Loucy (cell line): ENCODE results near the gene LRRTM4.

Experiments
- H2AFZ ChIP-seq: fragments of 200-600 bp; sonication (generic); 2 replicates; pipeline ENCODE4 v1.6.0; 2016; ENCODE audit warnings: antibody characterized with exemption, mild to moderate bottlenecking, low read length, moderate library complexity
- H3F3A ChIP-seq: fragments of 200-600 bp; 2 replicates; pipeline ENCODE4 v1.6.0; 2016; ENCODE audit warnings: antibody characterized with exemption, low read depth, mild to moderate bottlenecking
- H3K27me3 ChIP-seq: fragments of 200-600 bp; sonication (generic); 2 replicates; pipeline ENCODE4 v1.6.1; 2014; ENCODE audit warnings: low read length, mild to moderate bottlenecking; ENCODE audit not compliant: insufficient read depth, poor library complexity, severe bottlenecking
- H3K36me3 ChIP-seq: fragments of 200-600 bp; sonication (generic); 2 replicates; pipeline ENCODE4 v1.6.1; 2016; ENCODE audit warnings: low read length; ENCODE audit not compliant: insufficient read depth
- H3K4me1 ChIP-seq: fragments of 200-600 bp; sonication (generic); 2 replicates; pipeline ENCODE4 v1.5.1; 2014; ENCODE audit warnings: low read length, mild to moderate bottlenecking; ENCODE audit not compliant: insufficient read depth, poor library complexity, severe bottlenecking
- H3K4me2 ChIP-seq: fragments of 200-600 bp; sonication (generic); 2 replicates; pipeline ENCODE4 v1.6.0; 2014; ENCODE audit warnings: antibody characterized with exemption, low read length, low read depth, mild to moderate bottlenecking; ENCODE audit not compliant: poor library complexity, severe bottlenecking
- H3K4me3 ChIP-seq: fragments of 200-600 bp; sonication (generic); 2 replicates; pipeline ENCODE4 v1.5.1; 2014; ENCODE audit warnings: low read length, mild to moderate bottlenecking, mixed read lengths; ENCODE audit not compliant: poor library complexity, severe bottlenecking
- H3K79me2 ChIP-seq: fragments of 200-600 bp; sonication (generic); 2 replicates; pipeline ENCODE4 v1.6.1; 2014; ENCODE audit warnings: low read length; ENCODE audit not compliant: insufficient read depth
- H3K9ac ChIP-seq: fragments of 200-600 bp; sonication (generic); 2 replicates; pipeline ENCODE4 v1.6.0; 2014; ENCODE audit warnings: mild to moderate bottlenecking, low read depth, low read length, moderate library complexity; ENCODE audit not compliant: poor library complexity, severe bottlenecking
- H3K9me2 ChIP-seq: fragments of 200-600 bp; sonication (generic); replicated peaks from 2 replicates; pipeline ENCODE4 v1.6.1; 2016; ENCODE audit warnings: low read depth, low read length, mixed read lengths
- H3K9me3 ChIP-seq: fragments of 200-600 bp; sonication (generic); 2 replicates; pipeline ENCODE4 v1.6.1; 2014; ENCODE audit warnings: mild to moderate bottlenecking, antibody characterized with exemption, low read length, low read depth; ENCODE audit not compliant: insufficient read depth
- H4K20me1 ChIP-seq: fragments of 200-600 bp; sonication (generic); 2 replicates; pipeline ENCODE4 v1.6.0; 2014; ENCODE audit warnings: antibody characterized with exemption, low read length, mild to moderate bottlenecking; ENCODE audit not compliant: insufficient read depth, poor library complexity, severe bottlenecking
- CTCF ChIP-seq: fragments of 200-600 bp; sonication (generic); conservative IDR thresholded peaks from 2 replicates; pipeline ENCODE4 v1.5.1; 2014; ENCODE audit warnings: mild to moderate bottlenecking, antibody characterized with exemption, low read length
- EZH2phosphoT487 ChIP-seq: fragments of 200-600 bp; IDR thresholded peaks from 2 replicates; pipeline ENCODE4 v1.6.1; 2018; ENCODE audit warnings: antibody characterized with exemption, mild to moderate bottlenecking, moderate library complexity, borderline replicate concordance

Gene LRRTM4

GRCh38 chr2:77199411-77199810 is 322.8 kb downstream of the LRRTM4 start:
- Histone ChIP-seq H3K36me3 (no peaks in the 10 kb centered on the region), H3F3A (no peaks in the 10 kb centered on the region), H3K4me2 (no peak overlapping the region), H3K4me3 (no peak overlapping the region), H2AFZ (no peak overlapping the region), H3K27me3 (no peaks in the 10 kb centered on the region), H4K20me1 (no peaks in the 10 kb centered on the region), H3K4me1 (no peaks in the 10 kb centered on the region), H3K9ac (no peak overlapping the region), H3K9me3 (no peaks in the 10 kb centered on the region), H3K9me2 (no peaks in the 10 kb centered on the region), H3K79me2 (no peaks in the 10 kb centered on the region)
- TF ChIP-seq CTCF = no peak
- TF ChIP-seq EZH2phosphoT487 = no peak

DNA sequence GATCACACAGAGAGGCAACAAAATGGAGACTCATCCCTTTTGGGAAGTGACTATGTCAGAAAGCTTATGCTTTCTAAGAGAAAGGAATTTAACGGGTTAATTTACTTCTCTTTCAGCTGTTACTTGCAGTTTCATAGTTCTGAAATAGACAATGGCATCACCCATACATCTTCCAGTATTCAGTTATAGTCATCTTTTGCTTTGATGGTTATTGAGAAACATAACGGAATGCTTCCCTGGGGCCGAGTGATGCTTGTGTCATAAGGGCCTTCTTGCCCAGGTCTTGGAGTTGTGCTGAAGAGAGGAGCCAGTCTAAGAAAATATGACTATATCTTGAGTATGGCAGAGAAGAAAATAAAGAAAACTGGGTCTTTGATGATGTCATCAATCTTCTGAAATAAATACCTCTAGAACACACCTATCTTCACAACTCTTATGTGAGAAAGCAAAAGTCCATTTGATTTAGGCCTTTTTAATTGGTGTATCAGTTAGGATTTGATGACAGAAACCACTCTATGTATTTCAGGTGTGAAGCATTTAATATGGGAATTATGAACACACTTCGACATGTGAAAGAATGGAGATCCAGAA is 328.2 kb downstream of the LRRTM4 start:
- Histone ChIP-seq H3K36me3 (no peaks in the 10 kb centered on the region), H3K4me3 (no peak overlapping the region), H3K27me3 (no peaks in the 10 kb centered on the region), H2AFZ (no peak overlapping the region), H3K79me2 (no peaks in the 10 kb centered on the region), H3K9me3 (no peaks in the 10 kb centered on the region), H3F3A (no peaks in the 10 kb centered on the region), H3K9ac (no peak overlapping the region), H3K4me2 (no peak overlapping the region), H3K4me1 (no peaks in the 10 kb centered on the region), H3K9me2 (no peaks in the 10 kb centered on the region), H4K20me1 (no peaks in the 10 kb centered on the region)
- no peak for TF ChIP-seq EZH2phosphoT487
- TF ChIP-seq CTCF = no peak

- H4K20me1 ChIP-seq = no peaks in the 10 kb centered on the region
- H3K9me2 ChIP-seq = no peaks in the 10 kb centered on the region
- H3K9ac ChIP-seq = no peak overlapping the region
- no peaks in the 10 kb centered on the region for H3K79me2 ChIP-seq
- H3F3A ChIP-seq = no peaks in the 10 kb centered on the region
- H3K36me3 ChIP-seq = no peaks in the 10 kb centered on the region
- no peak overlapping the region for H3K4me3 ChIP-seq
- H2AFZ ChIP-seq = no peak overlapping the region
- H3K4me1 ChIP-seq = no peaks in the 10 kb centered on the region
- TF ChIP-seq CTCF (no peak), EZH2phosphoT487 (no peak)
- no peaks in the 10 kb centered on the region for H3K27me3 ChIP-seq
- H3K9me3 ChIP-seq = no peaks in the 10 kb centered on the region
- H3K4me2 ChIP-seq = no peak overlapping the region
Observed at GRCh38 chr2:77192811-77193289, 329.3 kb downstream of the LRRTM4 start.
